Suprapubic skin (tissue), 4 donors: ENCODE measurements around the gene BOLA1.
"Not testable (repeated sequence)": the region's sequence is repeated elsewhere in the genome, so short reads cannot be mapped to it uniquely, and the experiment has no call there.

Experiments used
- CTCF ChIP-seq, 2 donors: fragments of 200-600 bp in 1 of 2; fragments of 450-650 bp in 1 of 2; sonication (generic) in 1 of 2; IDR thresholded peaks; one replicate each; pipeline ENCODE4 v1.5.1; 2016 to 2019; ENCODE audit warnings: antibody characterized with exemption in 2 of 2, mild to moderate bottlenecking in 1 of 2, moderate library complexity in 1 of 2
- POLR2A ChIP-seq, 2 donors: fragments of 450-650 bp; IDR thresholded peaks; one replicate each; pipeline ENCODE4 v1.6.1; 2017; ENCODE audit warnings: antibody characterized with exemption in 2 of 2, mild to moderate bottlenecking in 2 of 2, moderate library complexity in 2 of 2
- POLR2AphosphoS5 ChIP-seq, 3 donors: sonication (generic); formaldehyde crosslinking; IDR thresholded peaks; one replicate each; pipeline ENCODE4 v1.6.1; 2017; ENCODE audit warnings: antibody characterized with exemption in 3 of 3

- TF ChIP-seq CTCF, POLR2A (IDR thresholded peaks at IDR 0.05): not testable (repeated sequence)
- peak in 1 of 3 donors; percentile 32 for TF ChIP-seq POLR2AphosphoS5 (IDR thresholded peaks at IDR 0.05)
Observed at GRCh38 chr1:149886121-149886395, 13.3 kb upstream of the BOLA1 start.
